NCI-H69 (cell line): ENCODE results near the gene CYP4X1.
"Not testable (repeated sequence)": the region's sequence is repeated elsewhere in the genome, so short reads cannot be mapped to it uniquely, and the experiment has no call there.

Experiments used
- DNase-seq: peaks from one replicate; lab custom pipeline; 2025; lab: John Stamatoyannopoulos, UW

The CYP4X1 gene, protein sequence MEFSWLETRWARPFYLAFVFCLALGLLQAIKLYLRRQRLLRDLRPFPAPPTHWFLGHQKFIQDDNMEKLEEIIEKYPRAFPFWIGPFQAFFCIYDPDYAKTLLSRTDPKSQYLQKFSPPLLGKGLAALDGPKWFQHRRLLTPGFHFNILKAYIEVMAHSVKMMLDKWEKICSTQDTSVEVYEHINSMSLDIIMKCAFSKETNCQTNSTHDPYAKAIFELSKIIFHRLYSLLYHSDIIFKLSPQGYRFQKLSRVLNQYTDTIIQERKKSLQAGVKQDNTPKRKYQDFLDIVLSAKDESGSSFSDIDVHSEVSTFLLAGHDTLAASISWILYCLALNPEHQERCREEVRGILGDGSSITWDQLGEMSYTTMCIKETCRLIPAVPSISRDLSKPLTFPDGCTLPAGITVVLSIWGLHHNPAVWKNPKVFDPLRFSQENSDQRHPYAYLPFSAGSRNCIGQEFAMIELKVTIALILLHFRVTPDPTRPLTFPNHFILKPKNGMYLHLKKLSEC

DNA sequence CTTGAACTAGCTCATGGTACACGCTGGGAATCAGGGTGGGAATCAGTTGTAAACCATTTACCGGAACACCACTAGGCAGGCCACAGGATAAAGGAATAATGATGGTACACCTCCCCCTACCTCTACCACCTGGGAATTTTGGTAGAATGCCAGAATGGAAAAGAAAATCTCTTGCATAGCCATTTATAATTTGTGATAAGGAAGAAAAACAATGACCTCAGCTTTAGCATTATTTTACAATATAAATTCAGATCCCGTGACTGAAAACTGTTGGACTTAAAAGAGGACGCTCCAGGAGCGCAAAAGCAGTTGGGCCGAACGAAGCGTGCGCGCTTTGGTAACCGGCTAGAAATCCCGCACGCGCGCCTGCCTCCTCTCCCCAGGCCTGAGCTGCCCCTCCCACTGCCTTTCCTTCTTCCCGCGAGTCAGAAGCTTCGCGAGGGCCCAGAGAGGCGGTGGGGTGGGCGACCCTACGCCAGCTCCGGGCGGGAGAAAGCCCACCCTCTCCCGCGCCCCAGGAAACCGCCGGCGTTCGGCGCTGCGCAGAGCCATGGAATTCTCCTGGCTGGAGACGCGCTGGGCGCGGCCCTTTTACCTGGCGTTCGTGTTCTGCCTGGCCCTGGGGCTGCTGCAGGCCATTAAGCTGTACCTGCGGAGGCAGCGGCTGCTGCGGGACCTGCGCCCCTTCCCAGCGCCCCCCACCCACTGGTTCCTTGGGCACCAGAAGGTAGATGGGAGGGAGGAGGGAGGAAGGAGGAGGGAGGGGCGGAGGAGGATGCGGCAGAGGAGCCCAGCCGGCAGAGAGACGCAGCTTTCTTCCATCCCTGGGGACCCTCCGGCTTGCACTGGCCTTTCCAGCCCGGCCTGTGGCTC is at the start of gene CYP4X1:
Gene CYP4X1 (plus strand): TSS at position 402 of the 873 bp plus-strand sequence. CDS start 149 bp downstream, at position 551.
- DNase-seq: peak; percentile 22

DNA sequence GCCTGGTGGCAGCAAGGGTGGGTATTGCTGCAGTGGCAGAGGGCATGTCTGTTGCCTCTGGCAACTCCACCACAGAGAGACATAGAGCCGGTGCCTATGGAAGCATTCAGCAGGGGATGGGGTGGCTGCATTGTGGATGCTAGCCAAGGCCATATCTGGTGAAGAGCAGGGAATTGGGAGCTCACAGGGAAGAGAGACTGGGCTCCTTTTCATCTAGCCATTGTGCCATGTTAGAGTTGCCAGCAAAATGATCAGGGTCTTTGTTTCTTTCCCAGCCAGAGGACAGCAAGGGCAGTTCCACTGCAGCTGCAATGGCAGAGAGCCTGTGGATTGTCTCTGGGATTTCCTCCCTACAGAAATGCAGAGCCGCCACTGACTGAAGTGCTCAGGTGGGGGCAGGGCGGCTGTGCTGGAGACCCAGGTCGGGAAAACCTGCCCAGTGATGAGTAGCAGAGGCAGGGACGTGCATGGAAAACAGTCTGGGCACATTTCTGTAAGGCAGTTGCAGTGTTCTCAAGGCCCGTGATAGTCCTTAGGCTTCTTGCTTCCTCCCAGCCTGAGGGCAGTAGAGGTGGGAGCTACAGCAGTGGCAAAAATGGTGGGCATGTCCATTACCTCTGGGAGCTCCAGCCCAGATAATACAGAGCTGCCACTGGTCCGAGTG is 40.2 kb upstream of the CYP4X1 start:
- no peak for DNase-seq

DNA sequence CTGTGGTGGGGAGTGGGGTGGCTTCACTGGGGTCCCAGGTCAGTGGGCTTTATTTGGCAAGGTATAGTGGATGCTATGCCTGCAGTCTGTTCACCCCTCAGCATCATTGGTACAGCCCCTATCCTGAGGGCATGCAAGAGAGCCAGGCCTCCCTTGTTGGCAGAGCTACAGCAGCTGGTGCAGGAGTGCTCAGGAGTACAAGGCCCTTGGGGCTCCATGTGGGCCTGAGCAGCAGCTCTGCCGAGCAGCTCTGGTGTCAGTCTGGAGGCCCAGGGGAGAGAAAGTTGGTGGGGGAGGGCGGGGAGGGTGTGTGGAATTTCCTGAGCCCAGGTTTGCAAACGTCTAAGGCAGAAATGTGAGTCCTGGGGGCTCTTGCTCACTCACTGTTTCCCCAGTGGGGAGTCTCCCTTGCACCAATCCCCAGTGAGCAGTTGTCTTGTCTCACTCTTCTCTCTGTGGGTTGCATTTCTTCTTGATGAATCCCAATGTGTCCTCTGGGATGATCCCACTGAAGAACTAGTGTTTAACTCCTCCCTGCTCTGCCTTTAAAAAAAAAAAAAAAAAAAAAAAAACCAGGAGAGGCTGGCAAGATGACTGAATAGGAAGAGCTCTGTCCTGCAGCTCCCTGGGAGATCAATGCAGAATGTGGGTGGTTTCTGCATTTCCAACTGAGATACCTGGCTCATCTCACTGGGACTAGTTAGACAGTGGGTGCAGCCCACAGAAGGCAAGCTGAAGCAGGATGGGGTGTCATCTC is 39.5 kb upstream of the CYP4X1 start:
- no peak for DNase-seq

DNA sequence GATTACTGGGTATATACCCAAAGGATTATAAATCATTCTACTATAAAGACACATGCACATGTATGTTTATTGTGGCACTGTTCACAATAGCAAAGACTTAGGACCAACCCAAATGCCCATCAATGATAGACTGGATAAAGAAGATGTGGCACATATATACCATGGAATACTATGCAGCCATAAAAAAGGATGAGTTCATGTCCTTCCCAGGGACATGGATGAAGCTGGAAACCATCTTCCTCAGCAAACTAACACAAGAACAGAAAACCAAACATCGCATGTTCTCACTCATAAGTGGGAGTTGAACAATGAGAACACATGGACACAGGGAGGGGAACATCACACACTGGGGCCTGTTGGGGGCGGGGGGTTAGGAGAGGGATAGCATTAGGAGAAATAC is 32.9 kb upstream of the CYP4X1 start:
- not testable (repeated sequence) for DNase-seq

DNA sequence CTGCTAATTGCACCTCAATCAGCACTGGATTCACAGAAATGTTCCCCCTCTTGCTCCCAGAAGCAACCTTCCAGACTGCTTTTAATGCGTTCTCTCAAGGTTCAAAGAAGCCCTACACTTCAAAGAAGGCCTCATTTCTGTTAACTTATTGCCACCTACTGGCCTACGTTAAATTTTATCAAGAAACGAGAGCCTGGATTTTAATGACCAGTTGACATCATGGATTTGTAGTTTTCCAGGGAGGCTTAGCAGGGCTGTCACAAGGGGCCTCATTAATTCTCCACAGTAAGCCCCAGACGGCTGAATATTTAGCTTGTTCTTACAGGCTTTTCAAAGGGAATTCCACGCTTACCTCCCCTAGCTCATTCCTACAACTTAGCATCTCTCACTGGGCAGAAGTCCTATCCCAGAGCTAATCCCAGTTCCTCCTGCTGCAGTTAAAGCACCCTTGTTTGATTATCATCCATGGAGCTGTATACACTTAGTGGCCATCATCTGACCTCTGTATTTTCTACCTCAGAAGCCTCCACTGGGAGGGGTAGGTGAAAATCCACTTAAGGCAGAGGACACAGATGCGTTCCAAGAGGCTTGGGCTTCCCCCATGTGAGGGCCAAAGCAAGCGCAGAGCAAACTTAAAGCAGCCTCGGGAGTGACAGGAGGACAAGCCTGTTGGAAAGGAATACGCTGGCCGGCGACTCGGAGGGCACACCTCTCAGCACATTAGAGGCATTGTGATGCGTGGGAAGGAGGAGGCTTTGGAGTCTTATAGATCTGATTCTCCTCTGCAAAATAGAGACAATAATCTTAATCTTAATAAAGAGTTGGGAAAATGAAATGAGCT is 32.2 kb upstream of the CYP4X1 start:
- DNase-seq: peak; percentile 13

DNA sequence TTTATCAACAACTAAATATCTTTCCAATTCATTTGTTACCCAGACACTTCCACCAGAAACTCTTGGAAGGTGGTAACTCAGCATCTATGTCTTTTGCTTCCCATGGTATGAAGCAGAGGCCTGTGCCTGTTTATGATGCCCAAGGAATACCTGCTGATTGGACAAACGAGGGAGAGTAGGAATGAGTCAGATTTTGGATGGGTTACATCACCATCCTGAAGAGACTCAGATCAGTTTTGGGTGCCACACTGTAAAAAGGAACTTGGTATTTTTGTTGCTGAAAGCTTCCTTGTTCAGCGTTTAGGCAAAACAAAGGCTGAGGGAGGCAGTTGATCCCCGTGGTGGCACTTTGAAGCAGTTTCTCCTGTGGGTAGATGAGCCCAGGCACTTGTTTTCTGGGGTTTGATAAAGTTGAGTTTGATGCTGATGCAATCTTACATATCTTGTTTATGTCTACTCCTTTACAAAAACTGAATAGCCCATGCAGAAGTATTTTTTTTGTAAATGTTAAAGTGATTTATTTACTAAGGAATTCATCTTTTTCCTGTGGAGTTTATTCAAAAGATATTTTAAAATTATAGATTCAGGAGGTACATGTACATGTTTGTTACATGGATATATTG is 26.7 kb upstream of the CYP4X1 start:
- no peak for DNase-seq

DNA sequence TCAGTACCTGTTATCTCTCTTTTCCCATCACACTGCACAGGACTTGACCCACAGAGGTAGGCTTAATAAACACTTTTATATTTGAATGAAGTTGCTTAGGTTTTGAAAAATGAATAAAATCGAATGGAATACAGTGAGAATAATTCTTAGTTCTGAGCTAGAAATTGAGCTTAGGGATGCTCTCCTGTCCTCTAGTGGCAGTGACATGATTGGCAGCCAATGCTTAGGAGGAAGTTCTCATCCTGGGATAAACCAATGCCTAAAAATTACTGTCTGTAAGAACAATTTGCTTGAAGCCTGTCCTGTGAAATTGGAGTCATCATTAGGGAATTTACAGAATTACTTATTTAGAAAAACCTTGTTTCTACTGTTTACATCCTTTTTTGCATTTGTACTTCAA is 21.3 kb upstream of the CYP4X1 start:
- no peak for DNase-seq

DNA sequence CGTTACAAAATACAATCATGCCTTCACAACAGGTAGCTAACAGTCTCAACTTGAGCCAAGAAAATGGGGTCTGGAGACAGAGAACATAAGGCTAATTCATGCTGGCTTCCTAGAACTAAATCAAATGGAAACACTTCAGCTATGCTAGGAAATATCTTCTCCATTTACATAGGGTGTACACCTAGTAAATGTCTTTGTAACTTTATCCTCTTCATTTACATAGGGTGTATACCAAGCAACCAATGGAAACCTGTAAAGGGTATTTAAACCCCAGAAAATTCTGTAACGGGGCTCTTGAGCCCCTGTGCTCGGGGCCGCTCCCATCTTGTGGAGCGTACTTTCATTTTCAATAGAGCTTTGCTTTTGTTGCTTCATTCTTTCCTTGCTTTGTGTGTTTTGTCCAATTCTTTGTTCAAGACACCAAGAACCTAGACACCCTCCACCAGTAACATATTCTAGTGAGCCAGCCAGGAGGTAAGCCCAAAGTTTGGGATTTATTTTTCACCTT is 19.5 kb upstream of the CYP4X1 start:
- DNase-seq: no peak

DNA sequence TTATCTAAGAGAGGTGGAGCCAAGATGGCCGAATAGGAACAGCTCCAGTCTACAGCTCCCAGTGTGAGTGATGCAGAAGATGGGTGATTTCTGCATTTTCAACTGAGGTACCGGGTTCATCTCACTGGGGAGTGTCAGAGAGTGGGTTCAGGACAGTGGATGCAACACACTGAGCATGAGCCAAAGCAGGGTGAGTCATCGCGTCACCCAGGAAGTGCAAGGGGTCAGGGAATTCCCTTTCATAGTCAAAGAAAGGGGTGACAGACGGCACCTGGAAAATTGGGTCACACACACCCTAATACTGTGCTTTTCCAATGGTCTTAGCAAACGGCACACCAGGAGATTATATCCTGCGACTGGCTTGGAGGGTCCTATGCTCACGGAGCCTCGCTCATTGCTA is 17.0 kb upstream of the CYP4X1 start:
- DNase-seq: not testable (repeated sequence)

DNA sequence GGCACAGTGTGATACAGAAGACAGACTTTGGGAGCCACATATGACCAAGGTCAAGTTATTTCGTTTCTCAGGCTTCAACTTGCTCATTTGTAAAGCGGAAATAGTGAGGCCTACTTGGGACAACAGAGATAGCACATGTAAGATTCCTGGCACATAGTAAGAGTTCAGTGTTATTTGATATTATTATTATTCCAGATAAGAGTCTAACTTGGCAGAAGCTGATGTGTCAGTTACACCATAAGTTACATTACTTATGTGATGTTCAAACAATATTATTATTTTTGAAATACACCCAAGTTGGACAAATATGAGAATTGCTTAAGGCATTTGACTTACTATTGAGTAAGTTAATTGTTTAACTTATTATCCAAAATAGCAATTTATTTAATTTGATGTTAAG is 10.2 kb upstream of the CYP4X1 start:
- no peak for DNase-seq

DNA sequence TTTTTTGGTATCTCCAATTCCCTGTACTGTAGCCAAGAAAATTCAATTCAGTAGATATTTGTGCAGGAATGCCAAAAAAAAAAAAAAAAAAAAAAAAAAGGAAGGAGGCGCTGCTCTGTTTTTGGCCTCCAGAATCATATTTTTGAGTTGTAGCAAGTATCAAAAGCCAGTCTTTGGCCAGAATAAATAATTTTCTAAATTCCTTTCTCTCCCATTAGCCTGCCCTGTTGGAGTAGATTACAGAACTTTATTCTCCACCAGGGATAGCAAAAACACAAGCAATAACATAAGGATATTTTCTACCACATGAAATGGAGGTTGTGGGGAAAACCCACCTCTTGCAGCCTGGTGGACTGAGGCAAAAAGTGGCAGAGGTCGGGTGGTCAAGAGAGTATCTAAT is 2.4 kb upstream of the CYP4X1 start:
- no peak for DNase-seq

DNA sequence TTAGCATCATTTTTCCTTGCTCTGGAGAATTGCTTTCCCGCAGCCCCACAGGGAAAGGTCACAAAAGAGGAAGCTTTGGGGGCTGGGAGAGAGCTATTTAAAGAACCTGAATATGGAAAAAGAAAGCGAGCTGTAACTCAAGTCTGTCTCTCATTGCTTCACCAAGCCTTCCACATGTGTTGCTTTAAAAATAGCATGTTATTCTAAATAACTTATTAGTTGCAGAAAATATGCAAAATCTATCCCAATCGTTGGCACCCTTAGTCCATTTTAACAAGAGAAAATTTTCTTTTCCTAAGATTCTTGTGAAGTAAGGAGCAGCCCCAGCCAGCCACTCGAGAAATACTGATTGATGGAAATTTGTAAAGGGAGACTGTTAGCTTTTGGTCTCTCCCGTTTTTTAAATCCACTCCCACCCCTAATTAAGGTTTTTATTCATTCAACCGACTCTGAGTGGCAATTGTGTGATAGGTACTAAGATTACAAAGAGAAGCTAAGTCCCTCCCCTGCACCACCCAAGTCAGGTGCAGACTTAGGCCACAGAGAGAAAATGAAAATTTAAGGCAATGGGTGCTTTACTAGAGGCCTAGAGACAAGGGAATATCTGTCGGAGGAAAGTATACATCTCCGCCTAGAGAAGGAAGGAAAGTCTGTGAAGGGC is 802 bp downstream of the CYP4X1 start:
- no peak for DNase-seq

DNA sequence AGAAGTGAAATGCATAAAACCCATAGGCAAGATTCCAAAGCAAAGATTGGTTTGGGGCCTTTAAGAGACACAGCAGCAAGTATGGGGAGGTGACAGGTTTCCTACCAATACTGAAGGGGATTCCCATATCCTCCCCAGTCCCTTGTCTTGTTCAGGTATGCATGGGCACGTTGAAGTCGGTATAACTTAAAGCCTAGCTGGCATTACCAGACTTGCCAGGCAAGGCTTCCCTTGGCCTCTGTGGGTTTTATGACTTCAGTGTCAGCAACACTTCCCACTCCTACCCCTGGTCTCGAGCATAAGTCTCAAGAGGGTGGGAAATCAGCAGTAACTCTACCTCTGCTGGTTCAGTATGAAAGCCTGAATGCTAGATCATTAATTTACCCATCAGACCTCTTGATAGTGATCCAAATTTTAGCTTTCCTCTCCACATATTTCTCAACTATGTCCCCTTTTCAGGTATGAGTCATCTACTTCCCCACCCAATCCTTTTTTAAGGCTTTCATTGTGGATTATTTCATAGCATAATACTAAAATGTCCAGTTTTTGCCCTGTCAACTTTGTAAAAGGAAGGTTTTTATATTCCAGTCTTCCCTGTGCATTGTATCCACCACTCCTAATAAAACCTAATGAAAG is 6.8 kb downstream of the CYP4X1 start:
- DNase-seq: no peak

DNA sequence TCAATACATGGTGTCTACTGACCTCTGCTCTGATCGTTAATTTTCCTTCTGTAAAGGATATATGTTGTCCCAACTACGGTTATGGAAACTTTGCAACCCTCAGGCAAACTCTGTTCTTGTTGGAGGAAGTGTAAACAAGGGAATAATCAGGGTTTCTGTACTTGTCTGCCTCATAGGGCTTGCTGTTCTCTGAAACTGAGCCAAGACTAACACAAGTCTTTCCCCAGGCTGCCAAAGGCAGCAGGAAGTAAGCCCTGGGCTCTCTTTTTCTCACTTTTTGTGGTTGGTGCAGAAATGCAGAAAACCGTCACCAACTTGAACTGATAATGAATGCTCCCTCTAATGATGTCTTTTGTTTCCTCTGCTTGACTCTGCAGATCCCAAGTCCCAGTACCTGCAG is 7.6 kb downstream of the CYP4X1 start:
- no peak for DNase-seq

DNA sequence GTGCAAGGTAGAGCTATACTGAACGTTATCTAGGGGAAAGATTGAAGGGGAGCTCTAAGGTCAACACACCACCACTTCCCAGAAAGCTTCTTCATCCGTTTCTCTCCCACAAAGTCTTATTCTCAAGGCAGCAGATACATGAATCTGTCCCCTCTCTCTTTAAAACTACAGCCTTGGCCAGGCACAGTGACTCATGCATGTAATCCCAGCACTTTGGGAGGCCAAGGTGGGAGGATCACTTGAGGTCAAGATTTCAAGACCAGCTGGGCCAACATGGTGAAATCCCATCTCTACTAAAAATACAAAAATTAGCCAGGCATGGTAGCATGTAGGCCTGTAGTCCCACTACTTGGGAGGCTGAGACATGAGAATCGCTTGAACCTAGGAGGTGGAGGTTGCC is 8.1 kb downstream of the CYP4X1 start:
- no peak for DNase-seq

DNA sequence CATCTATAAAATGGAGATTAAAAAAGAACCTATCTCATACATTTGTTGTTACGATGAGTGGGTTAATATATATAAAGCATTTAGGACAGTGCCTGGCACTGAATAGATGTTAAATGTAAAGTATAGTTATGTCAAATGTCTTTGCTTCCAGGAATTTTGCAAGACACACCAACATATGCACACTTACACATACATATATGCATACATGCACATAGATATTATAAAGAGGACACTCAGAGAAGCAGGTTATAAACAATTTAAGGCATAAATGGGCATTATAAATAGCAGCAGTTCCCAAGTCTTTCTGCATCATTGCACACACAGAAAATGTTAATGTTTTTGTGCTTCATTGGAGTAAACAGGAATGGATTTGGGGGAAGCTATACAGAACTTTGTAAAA is 13.3 kb downstream of the CYP4X1 start:
- no peak for DNase-seq

DNA sequence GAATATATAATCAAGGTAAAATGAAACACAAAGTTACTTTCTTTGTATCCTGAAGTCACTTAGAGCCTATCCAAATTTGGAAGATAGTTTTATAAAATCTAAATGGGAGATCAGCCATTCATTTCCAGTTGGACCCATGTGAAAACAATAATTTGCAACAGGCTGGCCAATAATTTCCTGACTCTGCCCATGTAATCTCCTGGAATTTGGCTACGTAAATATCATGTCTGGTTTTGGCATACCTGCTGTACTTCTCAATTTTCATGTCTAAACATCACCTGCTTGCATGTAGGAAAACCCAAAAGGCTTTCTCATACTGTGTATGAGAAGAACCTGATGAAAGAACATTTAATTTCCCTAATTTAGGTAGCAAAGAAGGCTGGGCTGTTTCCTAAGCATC is 35.9 kb downstream of the CYP4X1 start:
- no peak for DNase-seq

DNA sequence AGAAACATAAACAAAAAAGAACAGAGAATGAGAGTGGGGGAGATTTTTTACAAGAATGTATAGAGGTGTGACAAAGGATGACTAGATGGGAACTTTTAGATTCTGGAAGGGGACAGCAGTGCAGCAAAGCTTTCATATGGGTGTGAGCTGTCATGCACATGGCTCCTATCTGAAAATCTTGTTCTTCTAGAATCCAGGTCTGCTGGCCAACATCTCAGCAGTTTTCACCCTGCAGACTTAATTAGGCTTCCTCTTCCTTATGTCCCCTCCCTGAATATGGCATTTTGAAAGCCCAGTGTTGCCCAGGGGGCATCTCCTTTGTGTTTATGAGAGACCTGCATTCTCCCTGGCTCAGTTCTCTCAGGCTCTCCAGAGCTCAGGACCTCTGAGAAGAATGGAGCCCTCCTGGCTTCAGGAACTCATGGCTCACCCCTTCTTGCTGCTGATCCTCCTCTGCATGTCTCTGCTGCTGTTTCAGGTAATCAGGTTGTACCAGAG is 43.7 kb downstream of the CYP4X1 start, which contains the start of gene CYP4Z1:
Gene CYP4Z1 (plus strand): TSS at position 135 of the 498 bp plus-strand sequence. CDS start 260 bp downstream, at position 395.
- no peak for DNase-seq

DNA sequence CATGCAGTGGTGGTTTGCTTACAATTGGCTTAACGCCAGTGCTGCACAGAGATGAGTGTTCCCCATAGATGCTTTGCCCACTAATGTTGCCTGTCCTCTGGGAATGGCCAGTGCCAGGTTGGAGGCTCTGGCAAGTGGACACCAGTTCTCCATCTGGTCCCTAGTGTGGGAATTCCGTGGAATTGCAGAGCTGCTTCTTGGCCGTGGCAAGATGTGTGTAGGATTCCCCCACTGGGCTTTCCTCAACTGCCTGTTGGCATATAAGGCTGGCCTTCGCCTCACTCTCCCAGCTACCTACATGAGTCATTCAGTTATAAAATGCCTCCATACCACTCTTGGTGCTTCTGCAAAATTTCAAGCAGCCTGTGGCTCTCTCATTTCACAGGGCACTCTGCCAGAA is 45.6 kb downstream of the CYP4X1 start:
- not testable (repeated sequence) for DNase-seq
